ENCODE results near the gene HIGD1A.

HIGD1A gene

DNA sequence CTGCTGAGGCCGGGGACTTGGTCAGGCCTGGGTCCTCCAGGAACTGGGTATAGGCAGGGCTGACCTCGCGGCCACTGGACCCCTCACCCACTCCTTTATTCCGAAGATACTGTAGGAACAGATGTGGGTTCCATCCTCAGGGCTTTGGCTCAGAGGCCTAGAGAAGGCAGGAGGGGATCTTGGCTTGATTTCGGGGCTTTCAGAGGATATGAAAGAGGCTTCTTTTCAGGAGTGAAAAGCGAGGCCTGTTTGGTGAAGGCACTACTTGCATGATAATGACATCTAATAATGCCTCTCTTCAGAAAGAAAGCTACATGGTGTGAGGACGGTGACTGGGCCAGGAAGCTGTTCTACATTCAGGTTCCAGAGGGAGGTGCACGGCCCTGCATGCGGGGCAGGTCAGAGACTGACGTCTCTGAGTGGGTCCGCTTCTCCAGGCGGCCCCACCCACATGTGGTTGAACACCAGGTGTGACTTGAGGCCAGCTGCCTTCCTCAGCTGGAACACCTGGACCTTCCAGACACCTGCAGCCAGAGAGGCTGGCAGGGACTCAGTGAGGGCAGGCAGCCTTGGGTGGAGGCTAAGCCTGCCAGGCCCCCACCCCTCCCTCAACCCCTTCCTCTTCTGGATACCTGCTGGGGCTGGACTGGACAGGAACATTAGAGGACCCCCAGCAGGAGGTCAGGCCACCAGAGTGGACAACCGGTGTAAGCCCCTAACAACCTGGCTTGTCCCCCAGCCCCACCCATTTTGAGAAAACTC lies 70.6 kb downstream of the HIGD1A start:
- no peak for DNase-seq (ENCODE audit: low read depth)

Measured in GM04503 (cell line).